K562 (cell line): ENCODE measurements around the gene GOLT1A. TPM values are rescaled to one million over a fixed set of nuclear protein-coding genes. Genes with fewer than 3 reads are reported as not detected.

Experiments
- BRD9 ChIP-seq: fragments of 450-650 bp; IDR thresholded peaks from 2 replicates; pipeline ENCODE4 v1.6.1; 2018; ENCODE audit warnings: low read depth; ENCODE audit not compliant: partially characterized antibody
- CBX3 ChIP-seq, 2 experiments: IDR thresholded peaks; 1 replicate in 1 of 2; 2 replicates in 1 of 2; pipeline ENCODE4 v1.6.1; 2012; ENCODE audit warnings: inconsistent platforms in 2 of 2, low read length in 2 of 2, borderline replicate concordance in 1 of 2, control low read depth in 1 of 2
- CTBP1 ChIP-seq: fragments of 450-650 bp; IDR thresholded peaks from 2 replicates; pipeline ENCODE4 v1.6.1; 2016; ENCODE audit warnings: borderline replicate concordance
- HIVEP1 ChIP-seq: fragments of 250-450 bp; sonication (Bioruptor Pico); IDR thresholded peaks from 2 replicates; pipeline ENCODE4 v1.4.0; 2020; ENCODE audit warnings: mild to moderate bottlenecking
- HNRNPL ChIP-seq: fragments of 200-400 bp; formaldehyde crosslinking; IDR thresholded peaks from 2 replicates; pipeline ENCODE4 v1.6.1; 2017; ENCODE audit warnings: low read depth, mild to moderate bottlenecking, low read length
- NFYB ChIP-seq: IDR thresholded peaks from 2 replicates; pipeline ENCODE4 v1.6.1; 2011; ENCODE audit warnings: mild to moderate bottlenecking, moderate library complexity; ENCODE audit not compliant: insufficient read length; ENCODE audit errors: extremely low read depth
- RAD21 ChIP-seq, 2 experiments: fragments of 250-450 bp in 1 of 2; fragments of 450-650 bp in 1 of 2; sonication (Bioruptor Pico) in 1 of 2; formaldehyde crosslinking in 1 of 2; IDR thresholded peaks in 1 of 2; conservative IDR thresholded peaks in 1 of 2; 2 replicates each; pipeline versions ENCODE4 v1.4.0 to v1.8.0; 2020 to 2022; ENCODE audit warnings: mild to moderate bottlenecking in 2 of 2, moderate library complexity in 1 of 2
- RFX1 ChIP-seq: fragments of 450-650 bp; IDR thresholded peaks from 2 replicates; pipeline ENCODE4 v1.6.1; 2016; ENCODE audit warnings: mild to moderate bottlenecking, moderate library complexity
- SREBF1 ChIP-seq: fragments of 150-350 bp; IDR thresholded peaks from 2 replicates; pipeline ENCODE4 v1.6.1; 2014; ENCODE audit warnings: antibody characterized with exemption, low read depth, low read length, borderline replicate concordance
- TARDBP ChIP-seq: fragments of 450-650 bp; IDR thresholded peaks from 2 replicates; pipeline ENCODE4 v1.6.1; 2016
- YBX1 ChIP-seq: fragments of 450-650 bp; IDR thresholded peaks from 2 replicates; pipeline ENCODE4 v1.7.1; 2016; ENCODE audit warnings: mild to moderate bottlenecking
- ZHX1 ChIP-seq: fragments of 150-350 bp; conservative IDR thresholded peaks from 2 replicates; pipeline ENCODE4 v1.6.1; 2014; ENCODE audit warnings: low read length
- ZKSCAN1 ChIP-seq: fragments of 150-350 bp; IDR thresholded peaks from 2 replicates; pipeline ENCODE4 v1.6.1; 2016; ENCODE audit warnings: low read depth, low read length
- polyA plus RNA-seq, 8 experiments: library from polyadenylated mRNA; depleted of rRNA in 4 of 8; stranded (reverse) in 5 of 8; unstranded in 3 of 8; fragments of >200 nt; fragmentation: Nextera tagmentation in 2 of 8; fragmentation: Illumina TruSeq in 1 of 8; extraction: Ambion mirVana in 2 of 8; extraction: Trizol in 1 of 8; gene quantifications; 2 replicates each; pipeline versions ENCODE4 v1.2.1 to v1.2.3, GENCODE V29; 2011 to 2014; ENCODE audit warnings: inconsistent platforms in 1 of 8, missing spikeins in 1 of 8
- total RNA-seq, 7 experiments: library from RNA; depleted of rRNA in 6 of 7; stranded (reverse); fragments of >200 nt in 6 of 7; fragmentation: Illumina TruSeq in 2 of 7; extraction: Trizol in 2 of 7; gene quantifications; 2 replicates each; pipeline versions ENCODE4 v1.2.1 to v1.2.3, GENCODE V29; 2011 to 2021; ENCODE audit warnings: low replicate concordance in 1 of 7
- TF ChIP-seq, protein P1 (sequence below): IDR thresholded peaks from 2 replicates; pipeline ENCODE4 v1.6.1; 2011; ENCODE audit not compliant: insufficient read length; ENCODE audit errors: extremely low read depth
- TF ChIP-seq, protein P2 (sequence below), 3 experiments: IDR thresholded peaks in 2 of 3; conservative IDR thresholded peaks in 1 of 3; 2 replicates each; pipeline ENCODE4 v1.5.1; 2011 to 2012; ENCODE audit warnings: low read length in 3 of 3, mild to moderate bottlenecking in 3 of 3, control low read depth in 2 of 3, improper control_type of control experiment in 1 of 3, inconsistent platforms in 1 of 3, low read depth in 1 of 3, mixed read lengths in 1 of 3, moderate library complexity in 1 of 3; ENCODE audit not compliant: insufficient read depth in 2 of 3
- TF ChIP-seq, protein P3 (sequence below): fragments of 250-450 bp; sonication (Bioruptor Pico); IDR thresholded peaks from 2 replicates; pipeline ENCODE4 v1.9.0; 2021; ENCODE audit warnings: mild to moderate bottlenecking, inconsistent platforms

The GOLT1A gene
- total and polyA plus RNA-seq, 9 of the 15 experiments (the other 6 are each of a cell fraction or from before 2014, with no cell fraction given): not detected

- TF ChIP-seq ZHX1: 0 out of 2 replicates have a peak, but pooled peaks have one; percentile 46
- no peak for TF ChIP-seq YBX1
- TF ChIP-seq HIVEP1 (CRISPR knock-in tag): no peak
- 0 out of 2 replicates have a peak, but pooled peaks have one; percentile 37 for TF ChIP-seq ZKSCAN1
- TF ChIP-seq BRD9: no peak
- TF ChIP-seq, protein P1, sequence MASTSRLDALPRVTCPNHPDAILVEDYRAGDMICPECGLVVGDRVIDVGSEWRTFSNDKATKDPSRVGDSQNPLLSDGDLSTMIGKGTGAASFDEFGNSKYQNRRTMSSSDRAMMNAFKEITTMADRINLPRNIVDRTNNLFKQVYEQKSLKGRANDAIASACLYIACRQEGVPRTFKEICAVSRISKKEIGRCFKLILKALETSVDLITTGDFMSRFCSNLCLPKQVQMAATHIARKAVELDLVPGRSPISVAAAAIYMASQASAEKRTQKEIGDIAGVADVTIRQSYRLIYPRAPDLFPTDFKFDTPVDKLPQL: no peak
- TF ChIP-seq, protein P2, sequence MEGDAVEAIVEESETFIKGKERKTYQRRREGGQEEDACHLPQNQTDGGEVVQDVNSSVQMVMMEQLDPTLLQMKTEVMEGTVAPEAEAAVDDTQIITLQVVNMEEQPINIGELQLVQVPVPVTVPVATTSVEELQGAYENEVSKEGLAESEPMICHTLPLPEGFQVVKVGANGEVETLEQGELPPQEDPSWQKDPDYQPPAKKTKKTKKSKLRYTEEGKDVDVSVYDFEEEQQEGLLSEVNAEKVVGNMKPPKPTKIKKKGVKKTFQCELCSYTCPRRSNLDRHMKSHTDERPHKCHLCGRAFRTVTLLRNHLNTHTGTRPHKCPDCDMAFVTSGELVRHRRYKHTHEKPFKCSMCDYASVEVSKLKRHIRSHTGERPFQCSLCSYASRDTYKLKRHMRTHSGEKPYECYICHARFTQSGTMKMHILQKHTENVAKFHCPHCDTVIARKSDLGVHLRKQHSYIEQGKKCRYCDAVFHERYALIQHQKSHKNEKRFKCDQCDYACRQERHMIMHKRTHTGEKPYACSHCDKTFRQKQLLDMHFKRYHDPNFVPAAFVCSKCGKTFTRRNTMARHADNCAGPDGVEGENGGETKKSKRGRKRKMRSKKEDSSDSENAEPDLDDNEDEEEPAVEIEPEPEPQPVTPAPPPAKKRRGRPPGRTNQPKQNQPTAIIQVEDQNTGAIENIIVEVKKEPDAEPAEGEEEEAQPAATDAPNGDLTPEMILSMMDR (IDR thresholded peaks at IDR 0.05 in 2 of 3, conservative IDR thresholded peaks at IDR 0.05 in 1 of 3; ENCODE audit: insufficient read depth in 2 of 3, low read depth in 1 of 3, low read length in 3 of 3): peak; percentile 96 to 99 (median 98)
- peak; percentile 99 to 100 for TF ChIP-seq RAD21 (CRISPR knock-in tag; conservative IDR thresholded peaks at IDR 0.05 in 1 of 2, IDR thresholded peaks at IDR 0.05 in 1 of 2)
- no peak for TF ChIP-seq SREBF1
- TF ChIP-seq NFYB: no peak
- no peak for TF ChIP-seq HNRNPL
- peak; percentile 48; the same call in 1 of the 2 replicates for TF ChIP-seq CTBP1
- TF ChIP-seq RFX1: peak; percentile 42; the same call in 1 of the 2 replicates
- no peak; the same call in 1 of the 2 replicates for TF ChIP-seq TARDBP
- no peak for TF ChIP-seq CBX3 (IDR thresholded peaks at IDR 0.05; ENCODE audit: borderline replicate concordance in 1 of 2, low read length in 2 of 2)
- TF ChIP-seq, protein P3, sequence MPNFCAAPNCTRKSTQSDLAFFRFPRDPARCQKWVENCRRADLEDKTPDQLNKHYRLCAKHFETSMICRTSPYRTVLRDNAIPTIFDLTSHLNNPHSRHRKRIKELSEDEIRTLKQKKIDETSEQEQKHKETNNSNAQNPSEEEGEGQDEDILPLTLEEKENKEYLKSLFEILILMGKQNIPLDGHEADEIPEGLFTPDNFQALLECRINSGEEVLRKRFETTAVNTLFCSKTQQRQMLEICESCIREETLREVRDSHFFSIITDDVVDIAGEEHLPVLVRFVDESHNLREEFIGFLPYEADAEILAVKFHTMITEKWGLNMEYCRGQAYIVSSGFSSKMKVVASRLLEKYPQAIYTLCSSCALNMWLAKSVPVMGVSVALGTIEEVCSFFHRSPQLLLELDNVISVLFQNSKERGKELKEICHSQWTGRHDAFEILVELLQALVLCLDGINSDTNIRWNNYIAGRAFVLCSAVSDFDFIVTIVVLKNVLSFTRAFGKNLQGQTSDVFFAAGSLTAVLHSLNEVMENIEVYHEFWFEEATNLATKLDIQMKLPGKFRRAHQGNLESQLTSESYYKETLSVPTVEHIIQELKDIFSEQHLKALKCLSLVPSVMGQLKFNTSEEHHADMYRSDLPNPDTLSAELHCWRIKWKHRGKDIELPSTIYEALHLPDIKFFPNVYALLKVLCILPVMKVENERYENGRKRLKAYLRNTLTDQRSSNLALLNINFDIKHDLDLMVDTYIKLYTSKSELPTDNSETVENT (CRISPR knock-in tag): no peak
Measured at GRCh38 chr1:204162494-204163074, 51.2 kb downstream of the GOLT1A start (continued).
